ENCODE results near the gene TTF2. TPM values are rescaled to one million over a fixed set of nuclear protein-coding genes. Genes with fewer than 3 reads are reported as not detected.
A peak's percentile ranks its signal among the peaks of the same experiment; 100 is the strongest.
"Not testable (repeated sequence)": the region's sequence is repeated elsewhere in the genome, so short reads cannot be mapped to it uniquely, and the experiment has no call there.

Gene TTF2
- total and polyA plus RNA-seq, 7 donors = 3.6 to 19.3 (median 8.6) TPM

- Histone ChIP-seq H3K4me1 (peaks cover 0 to 15% (median 14%) of the 10 kb centered on the region in 4 donors), H3K27ac (peak overlapping the region in 2 of 4 donors; percentile 60 to 72), H3K36me3 (peaks cover 0 to 15% (median 4%) of the 10 kb centered on the region in 4 donors), H3K9me3 (no peaks in the 10 kb centered on the region), H3K4me3 (no peak overlapping the region), H3K27me3 (no peaks in the 10 kb centered on the region)
- no peak for DNase-seq
- no peak for TF ChIP-seq POLR2AphosphoS5 (IDR thresholded peaks at IDR 0.05)
- intact Hi-C loops (cut with DNase I) = no loop called here
- WGBS, 2 donors = 84 to 92% methylated on average over 7 of the region's 7 CpGs
These were observed 34.9 kb downstream of the TTF2 start for GRCh38 chr1:117094841-117095604.

- no peak for TF ChIP-seq POLR2AphosphoS5 (IDR thresholded peaks at IDR 0.05)
- TF ChIP-seq CTCF (IDR thresholded peaks at IDR 0.05) = no peak
- no peak for TF ChIP-seq EP300 (IDR thresholded peaks at IDR 0.05)
- TF ChIP-seq POLR2A (IDR thresholded peaks at IDR 0.05) = no peak
- no peak overlapping the region for H3K4me3 ChIP-seq
- H3K4me1 ChIP-seq = peaks cover 0 to 15% (median 14%) of the 10 kb centered on the region in 4 donors
- WGBS, 2 donors = 90 to 93% methylated on average over 3 of the region's 3 CpGs
- H3K36me3 ChIP-seq = peaks cover 0 to 23% (median 4%) of the 10 kb centered on the region in 4 donors
- no peaks in the 10 kb centered on the region for H3K9me3 ChIP-seq
- DNase-seq = no peak
- no peaks in the 10 kb centered on the region for H3K27me3 ChIP-seq
- intact Hi-C loops (cut with DNase I) = no loop called here
- H3K27ac ChIP-seq = no peak overlapping the region
These were observed 36.9 kb downstream of the TTF2 start for GRCh38 chr1:117096951-117097408.

- DNase-seq = no peak
- H3K27ac ChIP-seq = no peak overlapping the region
- 84 to 87% methylated on average over 4 of the region's 4 CpGs for WGBS, 2 donors
- peaks cover 0 to 15% (median 14%) of the 10 kb centered on the region in 4 donors for H3K4me1 ChIP-seq
- intact Hi-C loops (cut with DNase I) = no loop called here
- H3K4me3 ChIP-seq = no peak overlapping the region
- no peaks in the 10 kb centered on the region for H3K27me3 ChIP-seq
- no peak for TF ChIP-seq CTCF (IDR thresholded peaks at IDR 0.05)
- TF ChIP-seq EP300 (IDR thresholded peaks at IDR 0.05) = no peak
- no peak for TF ChIP-seq POLR2A (IDR thresholded peaks at IDR 0.05)
- no peak for TF ChIP-seq POLR2AphosphoS5 (IDR thresholded peaks at IDR 0.05)
- peaks cover 0 to 26% (median 4%) of the 10 kb centered on the region in 4 donors for H3K36me3 ChIP-seq
- no peaks in the 10 kb centered on the region for H3K9me3 ChIP-seq
These were observed 37.3 kb downstream of the TTF2 start for GRCh38 chr1:117097443-117097842.

GRCh38 chr1:117098287-117098890 lies 38.3 kb downstream of the TTF2 start:
- DNase-seq = no peak
- Histone ChIP-seq H3K27me3 (no peaks in the 10 kb centered on the region), H3K4me3 (no peak overlapping the region), H3K27ac (no peak overlapping the region), H3K4me1 (peaks cover 0 to 10% (median 9%) of the 10 kb centered on the region in 4 donors), H3K36me3 (peaks cover 0 to 26% (median 4%) of the 10 kb centered on the region in 4 donors), H3K9me3 (no peaks in the 10 kb centered on the region)
- TF ChIP-seq EP300 (IDR thresholded peaks at IDR 0.05) (no peak), CTCF (IDR thresholded peaks at IDR 0.05) (no peak), POLR2A (IDR thresholded peaks at IDR 0.05) (no peak), POLR2AphosphoS5 (IDR thresholded peaks at IDR 0.05) (no peak)
- 94 to 95% methylated on average over 4 of the region's 4 CpGs for WGBS, 2 donors
- intact Hi-C loops (cut with DNase I) = no loop called here

GRCh38 chr1:117101334-117101733 lies 41.2 kb downstream of the TTF2 start:
- 96 to 99% methylated on average over 1 of the region's 1 CpG for WGBS, 2 donors
- H3K27ac ChIP-seq = no peak overlapping the region
- intact Hi-C loops (cut with DNase I) = no loop called here
- no peaks in the 10 kb centered on the region for H3K27me3 ChIP-seq
- DNase-seq = no peak
- H3K4me1 ChIP-seq = no peaks in the 10 kb centered on the region
- H3K4me3 ChIP-seq = no peak overlapping the region
- H3K9me3 ChIP-seq = no peaks in the 10 kb centered on the region
- no peak for TF ChIP-seq POLR2AphosphoS5 (IDR thresholded peaks at IDR 0.05)
- peaks cover 0 to 26% (median 4%) of the 10 kb centered on the region in 4 donors for H3K36me3 ChIP-seq

GRCh38 chr1:117101858-117102257 lies 41.7 kb downstream of the TTF2 start:
- WGBS, 2 donors = 97 to 98% methylated on average over 3 of the region's 3 CpGs
- H3K9me3 ChIP-seq; H3K27ac ChIP-seq; H3K4me1 ChIP-seq; H3K27me3 ChIP-seq; intact Hi-C loops (cut with DNase I); DNase-seq; H3K4me3 ChIP-seq: not testable (repeated sequence)
- H3K36me3 ChIP-seq = peaks cover 0 to 26% (median 5%) of the 10 kb centered on the region in 4 donors

All from sigmoid colon (tissue), 7 donors.